ENCODE results near the gene ZNF764. TPM values are rescaled to one million over a fixed set of nuclear protein-coding genes. Genes with fewer than 3 reads are reported as not detected.

ZNF764 gene
- total and polyA plus RNA-seq, 9 of the 15 experiments (the other 6 are each of a cell fraction or from before 2014, with no cell fraction given) = 0.69 to 10.1 (median 4.1) TPM

GRCh38 chr16:30526823-30527634, 31.1 kb downstream of the ZNF764 start (continued):
- TF ChIP-seq BRF2 (IDR thresholded peaks at IDR 0.05; ENCODE audit: borderline replicate concordance, insufficient read depth, insufficient read length) (no peak), MXI1 (IDR thresholded peaks at IDR 0.05; ENCODE audit: low read depth, low read length) (peak; percentile 93), KAT7 (CRISPR knock-in tag; IDR thresholded peaks at IDR 0.05; ENCODE audit: borderline replicate concordance) (0 out of 2 replicates have a peak, but pooled peaks have one; percentile 69), POLR2AphosphoS2 (IDR thresholded peaks at IDR 0.05; ENCODE audit: low read length) (no peak), SRSF1 (IDR thresholded peaks at IDR 0.05; ENCODE audit: low read depth, low read length) (no peak), NR2C1 (IDR thresholded peaks at IDR 0.05) (peak; percentile 81), NR2C1 (tag; IDR thresholded peaks at IDR 0.05) (peak; percentile 76), ZNF384 (IDR thresholded peaks at IDR 0.05; ENCODE audit: low read depth, low read length) (no peak), RB1 (IDR thresholded peaks at IDR 0.05; ENCODE audit: low read depth) (peak; percentile 50; the same call in 1 of the 2 replicates), GTF2A2 (tag; IDR thresholded peaks at IDR 0.05) (no peak), PPARD (CRISPR knock-in tag; IDR thresholded peaks at IDR 0.05) (no peak), CBX8 (IDR thresholded peaks at IDR 0.05; ENCODE audit: borderline replicate concordance, extremely low read depth, low read depth, low read length, poor library complexity, severe bottlenecking) (no peak), RBM25 (IDR thresholded peaks at IDR 0.05; ENCODE audit: low read depth, low read length, severe bottlenecking) (peak; percentile 45), SMC3 (conservative IDR thresholded peaks at IDR 0.05; ENCODE audit: insufficient read depth, low read depth, low read length) (no peak), RBM22 (IDR thresholded peaks at IDR 0.05; ENCODE audit: low read depth, low read length, poor library complexity, severe bottlenecking) (no peak), ZEB2 (IDR thresholded peaks at IDR 0.05) (peak; percentile 53; the same call in 1 of the 2 replicates), ZNF24 (IDR thresholded peaks at IDR 0.05) (no peak), TAF1 (IDR thresholded peaks at IDR 0.05; ENCODE audit: control insufficient read depth, extremely low read depth, insufficient read depth, low read length, severe bottlenecking) (peak; percentile 45), HDAC1 (IDR thresholded peaks at IDR 0.05) (peak in 1 of 2 experiments; percentile 31; a peak in 1 of 4 replicates), NR4A1 (CRISPR knock-in tag; IDR thresholded peaks at IDR 0.05) (0 out of 2 replicates have a peak, but pooled peaks have one; percentile 20), NR4A1 (tag; IDR thresholded peaks at IDR 0.05) (0 out of 2 replicates have a peak, but pooled peaks have one; percentile 65), PHF20 (IDR thresholded peaks at IDR 0.05; ENCODE audit: partially characterized antibody) (peak; percentile 19)
- TF ChIP-seq, protein P1, sequence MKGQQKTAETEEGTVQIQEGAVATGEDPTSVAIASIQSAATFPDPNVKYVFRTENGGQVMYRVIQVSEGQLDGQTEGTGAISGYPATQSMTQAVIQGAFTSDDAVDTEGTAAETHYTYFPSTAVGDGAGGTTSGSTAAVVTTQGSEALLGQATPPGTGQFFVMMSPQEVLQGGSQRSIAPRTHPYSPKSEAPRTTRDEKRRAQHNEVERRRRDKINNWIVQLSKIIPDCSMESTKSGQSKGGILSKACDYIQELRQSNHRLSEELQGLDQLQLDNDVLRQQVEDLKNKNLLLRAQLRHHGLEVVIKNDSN (CRISPR knock-in tag; IDR thresholded peaks at IDR 0.05) = peak; percentile 80
- TF ChIP-seq, protein P2, sequence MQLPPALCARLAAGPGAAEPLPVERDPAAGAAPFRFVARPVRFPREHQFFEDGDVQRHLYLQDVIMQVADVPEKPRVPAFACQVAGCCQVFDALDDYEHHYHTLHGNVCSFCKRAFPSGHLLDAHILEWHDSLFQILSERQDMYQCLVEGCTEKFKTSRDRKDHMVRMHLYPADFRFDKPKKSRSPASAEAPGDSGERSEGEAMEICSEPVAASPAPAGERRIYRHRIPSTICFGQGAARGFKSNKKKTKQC (CRISPR knock-in tag; IDR thresholded peaks at IDR 0.05) = no peak
- TF ChIP-seq, protein P3, sequence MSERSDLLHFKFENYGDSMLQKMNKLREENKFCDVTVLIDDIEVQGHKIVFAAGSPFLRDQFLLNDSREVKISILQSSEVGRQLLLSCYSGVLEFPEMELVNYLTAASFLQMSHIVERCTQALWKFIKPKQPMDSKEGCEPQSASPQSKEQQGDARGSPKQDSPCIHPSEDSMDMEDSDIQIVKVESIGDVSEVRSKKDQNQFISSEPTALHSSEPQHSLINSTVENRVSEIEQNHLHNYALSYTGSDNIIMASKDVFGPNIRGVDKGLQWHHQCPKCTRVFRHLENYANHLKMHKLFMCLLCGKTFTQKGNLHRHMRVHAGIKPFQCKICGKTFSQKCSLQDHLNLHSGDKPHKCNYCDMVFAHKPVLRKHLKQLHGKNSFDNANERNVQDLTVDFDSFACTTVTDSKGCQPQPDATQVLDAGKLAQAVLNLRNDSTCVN (CRISPR knock-in tag; IDR thresholded peaks at IDR 0.05) = peak; percentile 34; the same call in 1 of the 2 replicates

Measured in K562 (cell line).